Measurements from ENCODE around the gene ARMCX1. TPM values are rescaled to one million over a fixed set of nuclear protein-coding genes. Genes with fewer than 3 reads are reported as not detected.
"Not testable (repeated sequence)": the region's sequence is repeated elsewhere in the genome, so short reads cannot be mapped to it uniquely, and the experiment has no call there.

ARMCX1 gene
- total RNA-seq (ENCODE audit: low replicate concordance): 21.1 and 25.0 TPM in 2 replicates
- long read RNA-seq, transcript ARMCX1-201 (4 exons, 2,141 nt): major isoform, 77 of 112 reads
- long read RNA-seq, partial matches to known transcripts: 0 of 112 reads
- long read RNA-seq, other reads (novel, unspliced or antisense): 35 of 112 reads

DNA sequence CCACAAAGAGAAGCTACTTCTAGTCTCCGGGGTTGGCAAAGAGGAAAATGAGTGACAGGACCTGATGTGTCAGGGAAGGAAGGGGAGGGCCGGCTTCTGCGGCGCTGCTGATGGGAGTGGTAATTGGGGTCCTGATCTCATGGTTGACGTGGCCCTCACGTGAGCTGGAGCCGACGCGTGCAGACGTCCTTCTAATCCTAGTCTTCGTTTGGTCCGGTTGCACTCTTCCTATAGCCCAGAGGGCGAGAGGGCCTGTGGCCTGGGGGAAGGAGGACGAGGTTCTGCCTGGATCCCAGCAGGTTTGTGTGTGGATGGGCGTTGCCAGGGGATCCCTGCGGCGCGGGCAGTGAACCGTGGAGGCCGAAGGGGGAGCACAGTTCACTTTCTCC lies at the start of gene ARMCX1:
Gene ARMCX1 (plus strand): TSS at position 186 of the 389 bp plus-strand sequence. CDS start 2,384 bp downstream, outside the sequence.
- Mint-ChIP-seq H3K4me1 (ENCODE audit: unreplicated experiment) (peaks cover 7% of the 10 kb centered on the region), H3K36me3 (peaks cover 8% of the 10 kb centered on the region), H3K9me3 (no peaks in the 10 kb centered on the region), H3K4me3 (peak within 1 kb of the TSS; percentile 91), H3K27ac (peak within 1 kb of the TSS; percentile 88), H3K27me3 (no peaks in the 10 kb centered on the region)
- no peak for DNase-seq (ENCODE audit: extremely low spot score, unreplicated experiment)
- TF ChIP-seq, protein P1, sequence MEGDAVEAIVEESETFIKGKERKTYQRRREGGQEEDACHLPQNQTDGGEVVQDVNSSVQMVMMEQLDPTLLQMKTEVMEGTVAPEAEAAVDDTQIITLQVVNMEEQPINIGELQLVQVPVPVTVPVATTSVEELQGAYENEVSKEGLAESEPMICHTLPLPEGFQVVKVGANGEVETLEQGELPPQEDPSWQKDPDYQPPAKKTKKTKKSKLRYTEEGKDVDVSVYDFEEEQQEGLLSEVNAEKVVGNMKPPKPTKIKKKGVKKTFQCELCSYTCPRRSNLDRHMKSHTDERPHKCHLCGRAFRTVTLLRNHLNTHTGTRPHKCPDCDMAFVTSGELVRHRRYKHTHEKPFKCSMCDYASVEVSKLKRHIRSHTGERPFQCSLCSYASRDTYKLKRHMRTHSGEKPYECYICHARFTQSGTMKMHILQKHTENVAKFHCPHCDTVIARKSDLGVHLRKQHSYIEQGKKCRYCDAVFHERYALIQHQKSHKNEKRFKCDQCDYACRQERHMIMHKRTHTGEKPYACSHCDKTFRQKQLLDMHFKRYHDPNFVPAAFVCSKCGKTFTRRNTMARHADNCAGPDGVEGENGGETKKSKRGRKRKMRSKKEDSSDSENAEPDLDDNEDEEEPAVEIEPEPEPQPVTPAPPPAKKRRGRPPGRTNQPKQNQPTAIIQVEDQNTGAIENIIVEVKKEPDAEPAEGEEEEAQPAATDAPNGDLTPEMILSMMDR (conservative IDR thresholded peaks at IDR 0.05): no peak

DNA sequence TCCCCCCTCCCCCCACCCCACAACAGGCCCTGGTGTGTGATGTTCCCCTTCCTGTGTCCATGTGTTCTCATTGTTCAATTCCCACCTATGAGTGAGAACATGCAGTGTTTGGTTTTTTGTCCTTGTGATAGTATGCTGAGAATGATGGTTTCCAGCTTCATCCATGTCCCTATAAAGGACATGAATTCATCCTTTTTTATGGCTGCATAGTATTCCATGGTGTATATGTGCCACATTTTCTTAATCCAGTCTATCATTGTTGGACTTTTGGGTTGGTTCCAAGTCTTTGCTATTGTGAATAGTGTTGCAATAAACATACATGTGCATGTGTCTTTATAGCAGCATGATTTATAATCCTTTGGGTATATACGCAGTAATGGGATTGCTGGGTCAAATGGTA lies 47.4 kb upstream of the ARMCX1 start:
- H3K36me3 Mint-ChIP-seq: peaks cover 38% of the 10 kb centered on the region
- H3K4me3 Mint-ChIP-seq: not testable (repeated sequence)

DNA sequence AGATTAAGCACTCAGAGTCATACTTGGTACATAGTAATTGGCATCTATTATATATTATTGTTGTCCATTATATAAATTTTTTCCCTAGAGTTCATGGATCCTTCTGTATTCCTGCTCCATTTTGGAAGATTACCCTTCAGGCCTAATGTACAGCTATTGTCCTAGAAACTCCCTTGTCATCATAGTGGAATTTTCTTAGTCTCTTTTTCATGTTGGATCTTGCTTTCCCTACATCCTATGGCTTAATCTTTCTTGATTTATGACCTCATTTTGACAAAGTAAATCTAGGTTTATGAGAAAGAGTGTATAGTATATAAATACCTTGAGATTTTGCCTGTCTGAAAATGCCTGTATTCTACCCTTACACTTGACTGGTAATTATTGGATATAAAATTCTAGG lies 43.0 kb upstream of the ARMCX1 start:
- no peak overlapping the region for H3K4me3 Mint-ChIP-seq
- no peak overlapping the region for H3K27ac Mint-ChIP-seq
- H3K4me1 Mint-ChIP-seq (ENCODE audit: unreplicated experiment): no peaks in the 10 kb centered on the region
- peaks cover 15% of the 10 kb centered on the region for H3K36me3 Mint-ChIP-seq
- TF ChIP-seq, protein P1 (conservative IDR thresholded peaks at IDR 0.05): no peak
- no peaks in the 10 kb centered on the region for H3K9me3 Mint-ChIP-seq
- H3K27me3 Mint-ChIP-seq: no peaks in the 10 kb centered on the region
- DNase-seq (ENCODE audit: extremely low spot score, unreplicated experiment): no peak

More for the DNA sequence above, 47.4 kb upstream of the ARMCX1 start:
- peaks cover 14% of the 10 kb centered on the region for H3K9me3 Mint-ChIP-seq
- H3K4me1 Mint-ChIP-seq (ENCODE audit: unreplicated experiment); H3K27ac Mint-ChIP-seq; H3K27me3 Mint-ChIP-seq; DNase-seq (ENCODE audit: extremely low spot score, unreplicated experiment): not testable (repeated sequence)

DNA sequence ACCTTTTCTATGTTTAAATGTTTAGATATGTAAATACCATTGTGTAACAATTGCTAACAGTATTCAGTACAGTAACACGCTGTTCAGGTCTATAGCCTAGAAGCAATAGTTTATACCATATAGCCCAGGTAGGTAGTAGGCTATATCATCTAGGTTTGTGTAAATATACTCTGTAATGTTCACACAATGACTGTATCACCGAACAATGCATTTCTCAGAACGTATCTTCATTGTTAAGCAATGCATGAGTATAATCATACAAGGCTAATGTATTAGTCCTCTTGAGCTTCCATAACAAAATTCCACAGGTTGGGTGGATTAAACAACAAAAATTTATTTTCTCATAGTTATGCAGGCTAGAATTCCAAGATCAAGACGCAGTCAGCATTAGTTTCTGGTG lies 42.4 kb upstream of the ARMCX1 start:
- no peaks in the 10 kb centered on the region for H3K9me3 Mint-ChIP-seq
- TF ChIP-seq, protein P1 (conservative IDR thresholded peaks at IDR 0.05): no peak
- no peak overlapping the region for H3K27ac Mint-ChIP-seq
- H3K4me3 Mint-ChIP-seq: no peak overlapping the region
- peaks cover 15% of the 10 kb centered on the region for H3K36me3 Mint-ChIP-seq
- DNase-seq (ENCODE audit: extremely low spot score, unreplicated experiment): no peak
- H3K4me1 Mint-ChIP-seq (ENCODE audit: unreplicated experiment): no peaks in the 10 kb centered on the region
- no peaks in the 10 kb centered on the region for H3K27me3 Mint-ChIP-seq

DNA sequence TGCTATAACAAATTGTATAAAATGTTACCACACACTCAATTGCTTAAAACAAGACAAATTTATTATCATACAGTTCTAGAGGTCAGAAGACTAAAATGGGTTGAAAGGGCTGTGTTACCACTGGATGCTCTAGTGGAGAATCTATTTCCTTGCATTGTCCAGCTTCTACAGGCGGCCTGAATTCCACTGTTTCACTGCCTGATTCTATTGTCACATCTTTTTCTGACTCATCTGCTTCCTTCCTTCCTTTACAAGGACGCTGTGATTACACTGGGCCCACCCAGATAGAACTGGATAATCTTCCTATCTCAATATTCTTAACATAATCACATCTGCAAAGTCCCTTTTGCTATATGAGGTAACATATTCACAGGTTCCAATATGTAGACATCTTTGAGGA lies 19.4 kb upstream of the ARMCX1 start:
- no peak overlapping the region for H3K4me3 Mint-ChIP-seq
- no peak for DNase-seq (ENCODE audit: extremely low spot score, unreplicated experiment)
- H3K36me3 Mint-ChIP-seq: no peaks in the 10 kb centered on the region
- H3K27me3 Mint-ChIP-seq: no peaks in the 10 kb centered on the region
- H3K9me3 Mint-ChIP-seq: no peaks in the 10 kb centered on the region
- no peaks in the 10 kb centered on the region for H3K4me1 Mint-ChIP-seq (ENCODE audit: unreplicated experiment)
- no peak overlapping the region for H3K27ac Mint-ChIP-seq
- TF ChIP-seq, protein P1 (conservative IDR thresholded peaks at IDR 0.05): no peak

DNA sequence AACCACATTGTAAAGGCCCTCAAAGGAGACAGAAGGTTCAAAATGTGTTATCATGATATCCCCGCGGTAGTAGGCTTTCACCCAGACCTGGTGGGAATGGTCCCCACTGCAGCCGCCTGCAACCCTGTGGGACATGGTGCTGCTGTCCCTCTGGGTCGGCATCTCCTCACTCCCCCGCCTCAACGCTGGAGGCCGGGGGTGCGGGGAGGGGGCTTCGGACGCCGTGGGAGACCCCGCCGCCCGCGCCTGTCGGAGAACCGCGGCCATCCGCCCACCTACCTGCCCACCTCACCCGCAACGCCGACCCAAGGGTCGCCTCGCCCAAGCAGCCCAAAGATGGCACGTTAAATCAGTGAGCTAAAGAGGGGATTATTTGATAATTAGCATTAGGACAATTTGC lies 11.2 kb upstream of the ARMCX1 start:
- Mint-ChIP-seq H3K4me1 (ENCODE audit: unreplicated experiment) (no peaks in the 10 kb centered on the region), H3K4me3 (no peak overlapping the region), H3K9me3 (peaks cover 8% of the 10 kb centered on the region), H3K27ac (no peak overlapping the region), H3K36me3 (no peaks in the 10 kb centered on the region), H3K27me3 (no peaks in the 10 kb centered on the region)
- TF ChIP-seq, protein P1 (conservative IDR thresholded peaks at IDR 0.05): no peak
- no peak for DNase-seq (ENCODE audit: extremely low spot score, unreplicated experiment)
